CD4-positive, alpha-beta T cell treated with Interferon alpha-2 for 1 hour (primary cell): ENCODE measurements around the gene METTL25B.
A peak's percentile ranks its signal among the peaks of the same experiment; 100 is the strongest.

Source experiments
- DNase-seq, 2 donors: peaks; one replicate each; pipeline ENCODE4 v3.0.0-alpha.2; 2020 to 2022

METTL25B gene

GRCh38 chr1:156727926-156728598 lies at the start of gene METTL25B:
Gene METTL25B (plus strand): TSS chr1:156728469. CDS start chr1:156729105, 636 bp downstream.
- DNase-seq, result peak in 1 of 2 donors; percentile 82

GRCh38 chr1:156680056-156680455 lies 48.2 kb upstream of the METTL25B start:
- no peak for DNase-seq

- DNase-seq, result no peak
Measured at GRCh38 chr1:156681196-156681960, 46.9 kb upstream of the METTL25B start.

- no peak for DNase-seq
Measured at GRCh38 chr1:156682166-156682890, 45.9 kb upstream of the METTL25B start.

GRCh38 chr1:156684227-156684782 lies 44.0 kb upstream of the METTL25B start:
- peak in 1 of 2 donors; percentile 29 for DNase-seq

GRCh38 chr1:156689035-156689952 lies 39.0 kb upstream of the METTL25B start:
- DNase-seq, result peak; percentile 79 to 83

GRCh38 chr1:156689953-156690674 lies 38.2 kb upstream of the METTL25B start:
- DNase-seq, result no peak

- DNase-seq, result no peak
Measured at GRCh38 chr1:156690675-156691036, 37.6 kb upstream of the METTL25B start.

GRCh38 chr1:156691191-156691590 lies 37.1 kb upstream of the METTL25B start:
- no peak for DNase-seq

- no peak for DNase-seq
Measured at GRCh38 chr1:156691665-156692440, 36.4 kb upstream of the METTL25B start.

- no peak for DNase-seq
Measured at GRCh38 chr1:156692441-156692924, 35.8 kb upstream of the METTL25B start.

GRCh38 chr1:156692925-156693847 lies 35.1 kb upstream of the METTL25B start:
- DNase-seq, result peak; percentile 18 to 27

GRCh38 chr1:156693848-156694689 lies 34.2 kb upstream of the METTL25B start:
- DNase-seq, result no peak

GRCh38 chr1:156694690-156694962 lies 33.6 kb upstream of the METTL25B start:
- no peak for DNase-seq

GRCh38 chr1:156696755-156697154 lies 31.5 kb upstream of the METTL25B start:
- DNase-seq, result no peak

GRCh38 chr1:156697481-156697880 lies 30.8 kb upstream of the METTL25B start:
- DNase-seq, result no peak

- no peak for DNase-seq
Measured at GRCh38 chr1:156698995-156699394, 29.3 kb upstream of the METTL25B start.

- no peak for DNase-seq
Measured at GRCh38 chr1:156700736-156701531, 27.3 kb upstream of the METTL25B start.
